Lung microvascular endothelial cell (primary cell): ENCODE data around the gene CCDC91. TPM values are rescaled to one million over a fixed set of nuclear protein-coding genes. Genes with fewer than 3 reads are reported as not detected.
"Not testable (repeated sequence)": the region's sequence is repeated elsewhere in the genome, so short reads cannot be mapped to it uniquely, and the experiment has no call there.

ENCODE experiments used
- DNase-seq, 2 donors: peaks; one replicate each; pipeline versions ENCODE4 v3.0.0 to v3.0.0-alpha.2; 2010; ENCODE audit warnings: low read depth in 2 of 2
- total RNA-seq: library from RNA; depleted of rRNA; stranded (reverse); fragments of >200 nt; gene quantifications from 2 replicates; pipeline ENCODE4 v1.2.1, GENCODE V29; 2014

Gene CCDC91
- total RNA-seq, 1 donor from 2014 or later, result 6.3 TPM

GRCh38 chr12:28278960-28279359 is 88.7 kb downstream of the CCDC91 start:
- DNase-seq, result no peak

- no peak for DNase-seq
Observed at GRCh38 chr12:28286352-28286751, 96.1 kb downstream of the CCDC91 start.

GRCh38 chr12:28290262-28290661 is 100.0 kb downstream of the CCDC91 start:
- DNase-seq, result peak in 1 of 2 donors; percentile 1

- no peak for DNase-seq
Observed at GRCh38 chr12:28292699-28293098, 102.4 kb downstream of the CCDC91 start.

GRCh38 chr12:28294300-28294699 is 104.0 kb downstream of the CCDC91 start:
- DNase-seq, result peak in 1 of 2 donors; percentile 8

- DNase-seq, result no peak
Observed at GRCh38 chr12:28296287-28296686, 106.0 kb downstream of the CCDC91 start.

GRCh38 chr12:28303192-28303591 is 112.9 kb downstream of the CCDC91 start:
- no peak for DNase-seq

GRCh38 chr12:28306535-28306934 is 116.3 kb downstream of the CCDC91 start:
- DNase-seq, result no peak

- DNase-seq, result no peak
Observed at GRCh38 chr12:28308891-28309290, 118.6 kb downstream of the CCDC91 start.

GRCh38 chr12:28313631-28314030 is 123.4 kb downstream of the CCDC91 start:
- peak; percentile 70 to 77 for DNase-seq

GRCh38 chr12:28316049-28316448 is 125.8 kb downstream of the CCDC91 start:
- DNase-seq, result peak in 1 of 2 donors; percentile 10

- DNase-seq, result no peak
Observed at GRCh38 chr12:28318273-28318672, 128.0 kb downstream of the CCDC91 start.

GRCh38 chr12:28320353-28320752 is 130.1 kb downstream of the CCDC91 start:
- DNase-seq, result no peak

GRCh38 chr12:28327722-28328121 is 137.5 kb downstream of the CCDC91 start:
- no peak for DNase-seq

GRCh38 chr12:28328967-28329366 is 138.7 kb downstream of the CCDC91 start:
- DNase-seq, result no peak

GRCh38 chr12:28329727-28330126 is 139.5 kb downstream of the CCDC91 start:
- DNase-seq, result not testable (repeated sequence)

GRCh38 chr12:28330232-28330631 is 140.0 kb downstream of the CCDC91 start:
- DNase-seq, result not testable (repeated sequence)

GRCh38 chr12:28331130-28331529 is 140.9 kb downstream of the CCDC91 start:
- DNase-seq, result no peak

GRCh38 chr12:28340261-28341045 is 150.2 kb downstream of the CCDC91 start:
- DNase-seq, result peak; percentile 22 to 64

- DNase-seq, result no peak
Observed at GRCh38 chr12:28343713-28344112, 153.5 kb downstream of the CCDC91 start.

GRCh38 chr12:28346567-28346966 is 156.3 kb downstream of the CCDC91 start:
- no peak for DNase-seq

- DNase-seq, result no peak
Observed at GRCh38 chr12:28349196-28349595, 158.9 kb downstream of the CCDC91 start.

- DNase-seq, result peak in 1 of 2 donors; percentile 7
Observed at GRCh38 chr12:28350502-28350901, 160.2 kb downstream of the CCDC91 start.
